ENCODE measurements around the gene TMSB10.
"Not testable (repeated sequence)": the region's sequence is repeated elsewhere in the genome, so short reads cannot be mapped to it uniquely, and the experiment has no call there.

DNA sequence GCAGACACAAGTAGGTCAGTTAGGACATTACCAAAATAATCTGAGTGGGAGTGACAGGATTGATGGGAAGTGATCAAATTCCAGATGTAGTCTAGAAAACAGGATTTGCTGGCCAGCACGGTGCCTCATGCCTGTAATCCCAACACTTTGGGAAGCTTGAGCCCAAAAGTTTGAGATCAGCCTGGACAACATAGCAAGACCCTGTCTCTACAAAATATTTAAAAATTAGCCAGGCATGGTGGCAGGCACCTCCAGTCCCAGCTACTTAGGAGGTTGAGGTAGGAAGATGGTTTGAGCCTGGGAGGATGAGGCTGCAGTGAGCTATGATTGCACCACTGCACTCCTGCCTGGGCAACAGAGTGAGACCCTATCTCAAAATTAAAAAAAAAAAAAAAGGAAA lies 29.8 kb upstream of the TMSB10 start:
- TF ChIP-seq, protein P1, sequence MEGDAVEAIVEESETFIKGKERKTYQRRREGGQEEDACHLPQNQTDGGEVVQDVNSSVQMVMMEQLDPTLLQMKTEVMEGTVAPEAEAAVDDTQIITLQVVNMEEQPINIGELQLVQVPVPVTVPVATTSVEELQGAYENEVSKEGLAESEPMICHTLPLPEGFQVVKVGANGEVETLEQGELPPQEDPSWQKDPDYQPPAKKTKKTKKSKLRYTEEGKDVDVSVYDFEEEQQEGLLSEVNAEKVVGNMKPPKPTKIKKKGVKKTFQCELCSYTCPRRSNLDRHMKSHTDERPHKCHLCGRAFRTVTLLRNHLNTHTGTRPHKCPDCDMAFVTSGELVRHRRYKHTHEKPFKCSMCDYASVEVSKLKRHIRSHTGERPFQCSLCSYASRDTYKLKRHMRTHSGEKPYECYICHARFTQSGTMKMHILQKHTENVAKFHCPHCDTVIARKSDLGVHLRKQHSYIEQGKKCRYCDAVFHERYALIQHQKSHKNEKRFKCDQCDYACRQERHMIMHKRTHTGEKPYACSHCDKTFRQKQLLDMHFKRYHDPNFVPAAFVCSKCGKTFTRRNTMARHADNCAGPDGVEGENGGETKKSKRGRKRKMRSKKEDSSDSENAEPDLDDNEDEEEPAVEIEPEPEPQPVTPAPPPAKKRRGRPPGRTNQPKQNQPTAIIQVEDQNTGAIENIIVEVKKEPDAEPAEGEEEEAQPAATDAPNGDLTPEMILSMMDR (IDR thresholded peaks at IDR 0.05; ENCODE audit: insufficient read depth, low read length, poor library complexity, severe bottlenecking), result not testable (repeated sequence)
- not testable (repeated sequence) for TF ChIP-seq EZH2phosphoT487 (conservative IDR thresholded peaks at IDR 0.05; ENCODE audit: low read length)
